ENCODE results near the gene FER. TPM values are rescaled to one million over a fixed set of nuclear protein-coding genes. Genes with fewer than 3 reads are reported as not detected.

The FER gene
- total and polyA plus RNA-seq, 10 of the 15 experiments (the other 5 are each of a cell fraction or from before 2014, with no cell fraction given), result 4.4 to 19.1 (median 9.6) TPM

GRCh38 chr5:108736855-108737254 is 10.8 kb upstream of the FER start:
- ChIA-PET CTCF (no interaction called here), POLR2A (interaction anchor here (1.2 kb wide), 1 partner anchor 8 kb away, joined by 5 read pairs; no protein-coding TSS in a partner anchor), SMC1A (ENCODE audit: uncharacterized antibody, unreplicated experiment) (no interaction called here), RAD21 (ENCODE audit: unreplicated experiment) (no interaction called here)
- no peak for FAIRE-seq
- no peaks in the 10 kb centered on the region for H3K4me1 ChIP-seq (ENCODE audit: control insufficient read depth, insufficient read depth, low read length)
- no peaks in the 10 kb centered on the region for H3K9me3 ChIP-seq (replicated peaks; ENCODE audit: control insufficient read depth, insufficient read depth, low read length)
- no peak for ATAC-seq
- no peak overlapping the region for H3K4me2 ChIP-seq (ENCODE audit: control insufficient read depth, insufficient read depth)
- H3K36me3 ChIP-seq (ENCODE audit: control insufficient read depth in 2 of 2, insufficient read depth in 2 of 2, low read length in 1 of 2), result no peaks in the 10 kb centered on the region
- no peaks in the 10 kb centered on the region for H3K79me2 ChIP-seq (ENCODE audit: control insufficient read depth, insufficient read depth, low read length)
- WGBS (ENCODE audit: insufficient coverage, insufficient replicate concordance, low lambda C conversion rate, missing lambda C conversion rate), result 22% methylated on average over 7 of the region's 7 CpGs
- in situ Hi-C loops (cut with MboI) (no loop called here), intact Hi-C loops (cut with micrococcal nuclease; ENCODE audit: unreplicated experiment) (no loop called here)
- no peaks in the 10 kb centered on the region for H3K27me3 ChIP-seq (replicated peaks in 1 of 2; ENCODE audit: control insufficient read depth in 2 of 2, insufficient read depth in 2 of 2, low read length in 1 of 2)
- no peak for TF ChIP-seq TCF7 (IDR thresholded peaks at IDR 0.05; ENCODE audit: borderline replicate concordance)
- no peak for TF ChIP-seq HDAC6 (IDR thresholded peaks at IDR 0.05; ENCODE audit: unreplicated experiment)
- no peak for TF ChIP-seq POU2F2 (IDR thresholded peaks at IDR 0.05; ENCODE audit: borderline replicate concordance, low read depth, low read length)
- TF ChIP-seq LARP7 (IDR thresholded peaks at IDR 0.05), result no peak
- TF ChIP-seq CHD1 (IDR thresholded peaks at IDR 0.05; ENCODE audit: low read depth, low read length), result no peak
- TF ChIP-seq NFYA (IDR thresholded peaks at IDR 0.05; ENCODE audit: borderline replicate concordance, low read depth, low read length), result no peak
- TF ChIP-seq, protein P1, sequence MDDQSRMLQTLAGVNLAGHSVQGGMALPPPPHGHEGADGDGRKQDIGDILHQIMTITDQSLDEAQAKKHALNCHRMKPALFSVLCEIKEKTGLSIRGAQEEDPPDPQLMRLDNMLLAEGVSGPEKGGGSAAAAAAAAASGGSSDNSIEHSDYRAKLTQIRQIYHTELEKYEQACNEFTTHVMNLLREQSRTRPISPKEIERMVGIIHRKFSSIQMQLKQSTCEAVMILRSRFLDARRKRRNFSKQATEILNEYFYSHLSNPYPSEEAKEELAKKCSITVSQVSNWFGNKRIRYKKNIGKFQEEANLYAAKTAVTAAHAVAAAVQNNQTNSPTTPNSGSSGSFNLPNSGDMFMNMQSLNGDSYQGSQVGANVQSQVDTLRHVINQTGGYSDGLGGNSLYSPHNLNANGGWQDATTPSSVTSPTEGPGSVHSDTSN (IDR thresholded peaks at IDR 0.05; ENCODE audit: insufficient replicate concordance, low read depth, low read length), result no peak
- TF ChIP-seq ZNF687 (IDR thresholded peaks at IDR 0.05), result no peak
- TF ChIP-seq CBFB (IDR thresholded peaks at IDR 0.05; ENCODE audit: low read depth), result no peak
- TF ChIP-seq BRCA1 (IDR thresholded peaks at IDR 0.05; ENCODE audit: low read depth, low read length), result no peak
- TF ChIP-seq ZNF24 (IDR thresholded peaks at IDR 0.05), result no peak
- no peak for TF ChIP-seq SMAD1 (IDR thresholded peaks at IDR 0.05; ENCODE audit: low read depth, partially characterized antibody)
- no peak overlapping the region for H2AFZ ChIP-seq (ENCODE audit: control insufficient read depth, low read depth, low read length)
- DNase-seq (ENCODE audit: low read depth, low spot score), result no peak
- no peak overlapping the region for H3K27ac ChIP-seq (ENCODE audit: control insufficient read depth, insufficient read depth)
- H4K20me1 ChIP-seq (ENCODE audit: control insufficient read depth, insufficient read depth), result no peaks in the 10 kb centered on the region
- BruUV-seq (replicated peaks), result no TSS peak
- no peak overlapping the region for H3K4me3 ChIP-seq
- H3K9ac ChIP-seq (ENCODE audit: control insufficient read depth, insufficient read depth, low read length), result no peak overlapping the region
